K562 (cell line): ENCODE data around the gene GCHFR. TPM values are rescaled to one million over a fixed set of nuclear protein-coding genes. Genes with fewer than 3 reads are reported as not detected.
A peak's percentile ranks its signal among the peaks of the same experiment; 100 is the strongest.

ENCODE experiments used
- ILF3 ChIP-seq: fragments of 450-650 bp; IDR thresholded peaks from 2 replicates; pipeline ENCODE4 v1.6.1; 2018; ENCODE audit warnings: antibody characterized with exemption, mild to moderate bottlenecking, moderate library complexity, borderline replicate concordance
- polyA plus RNA-seq, 8 experiments: library from polyadenylated mRNA; depleted of rRNA in 4 of 8; stranded (reverse) in 5 of 8; unstranded in 3 of 8; fragments of >200 nt; fragmentation: Nextera tagmentation in 2 of 8; fragmentation: Illumina TruSeq in 1 of 8; extraction: Ambion mirVana in 2 of 8; extraction: Trizol in 1 of 8; gene quantifications; 2 replicates each; pipeline versions ENCODE4 v1.2.1 to v1.2.3, GENCODE V29; 2011 to 2014; ENCODE audit warnings: inconsistent platforms in 1 of 8, missing spikeins in 1 of 8
- total RNA-seq, 7 experiments: library from RNA; depleted of rRNA in 6 of 7; stranded (reverse); fragments of >200 nt in 6 of 7; fragmentation: Illumina TruSeq in 2 of 7; extraction: Trizol in 2 of 7; gene quantifications; 2 replicates each; pipeline versions ENCODE4 v1.2.1 to v1.2.3, GENCODE V29; 2011 to 2021; ENCODE audit warnings: low replicate concordance in 1 of 7
- TF ChIP-seq, protein P1 (sequence below), 2 experiments: fragments of 450-650 bp in 1 of 2; sonication (generic) in 1 of 2; formaldehyde crosslinking in 1 of 2; IDR thresholded peaks; 2 replicates each; pipeline versions ENCODE4 v1.7.1 to v1.9.0; 2016 to 2022; ENCODE audit warnings: inconsistent platforms in 1 of 2, mild to moderate bottlenecking in 1 of 2, missing genetic modification reagents in 1 of 2
- TF ChIP-seq, protein P2 (sequence below): fragments of 250-450 bp; sonication (Bioruptor Pico); IDR thresholded peaks from 2 replicates; pipeline ENCODE4 v1.4.0; 2020; ENCODE audit warnings: mild to moderate bottlenecking, moderate library complexity
- TF ChIP-seq, protein P3 (sequence below): sonication (generic); IDR thresholded peaks from 2 replicates; pipeline ENCODE4 v1.6.1; 2016
- TF ChIP-seq, protein P4 (sequence below): fragments of 450-650 bp; IDR thresholded peaks from 2 replicates; pipeline ENCODE4 v1.6.1; 2016; ENCODE audit warnings: borderline replicate concordance

Gene GCHFR
- total and polyA plus RNA-seq, 9 of the 15 experiments (the other 6 are each of a cell fraction or from before 2014, with no cell fraction given), result 8.7 to 83.5 (median 20.8) TPM

DNA sequence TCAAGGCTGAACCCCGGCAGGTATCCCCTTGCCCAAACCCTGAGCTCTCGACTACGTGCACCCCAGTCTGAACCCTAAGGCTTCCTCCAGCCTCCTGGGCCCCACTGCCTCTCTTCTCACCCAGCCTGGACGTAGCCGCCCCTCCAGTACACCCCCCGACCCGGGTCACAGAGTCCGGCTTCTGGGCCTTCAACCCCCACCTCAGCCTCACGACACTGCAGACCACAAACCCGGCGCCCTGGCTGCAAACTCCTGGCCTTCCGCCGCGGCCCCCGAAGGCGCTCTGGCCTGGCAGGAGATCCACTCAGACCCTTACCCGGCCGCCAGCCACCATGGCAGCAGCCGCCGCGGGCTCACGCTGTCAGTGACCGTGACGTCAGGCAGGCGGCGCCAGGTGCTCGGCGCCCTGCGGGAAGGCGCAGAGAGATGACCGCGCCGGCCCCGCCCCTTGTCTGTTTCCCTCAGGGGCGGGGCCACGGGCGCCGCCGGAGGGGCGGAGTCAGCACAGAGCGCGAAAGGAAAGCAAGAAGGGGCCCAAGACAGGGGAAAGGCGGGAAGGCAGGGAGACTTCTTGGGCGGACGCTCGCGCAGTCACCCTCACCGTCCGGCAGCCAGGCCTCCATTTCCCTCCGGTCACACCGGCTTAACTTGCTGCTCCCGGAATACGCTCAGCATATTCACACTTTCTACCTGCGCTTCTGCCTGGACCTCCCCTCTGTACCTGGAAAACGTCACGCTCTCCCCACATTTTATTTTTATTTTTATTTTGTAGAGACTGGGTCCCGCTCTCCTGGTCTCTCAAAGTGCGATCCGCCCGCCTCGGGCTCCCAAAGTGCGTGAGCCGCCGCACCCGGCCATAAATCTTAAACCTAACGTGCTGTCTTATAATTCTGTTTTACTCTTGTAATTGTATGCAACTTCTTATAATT, 8.7 kb upstream of the GCHFR start, which contains the start of gene RMDN3 (continued):
- TF ChIP-seq, protein P1, sequence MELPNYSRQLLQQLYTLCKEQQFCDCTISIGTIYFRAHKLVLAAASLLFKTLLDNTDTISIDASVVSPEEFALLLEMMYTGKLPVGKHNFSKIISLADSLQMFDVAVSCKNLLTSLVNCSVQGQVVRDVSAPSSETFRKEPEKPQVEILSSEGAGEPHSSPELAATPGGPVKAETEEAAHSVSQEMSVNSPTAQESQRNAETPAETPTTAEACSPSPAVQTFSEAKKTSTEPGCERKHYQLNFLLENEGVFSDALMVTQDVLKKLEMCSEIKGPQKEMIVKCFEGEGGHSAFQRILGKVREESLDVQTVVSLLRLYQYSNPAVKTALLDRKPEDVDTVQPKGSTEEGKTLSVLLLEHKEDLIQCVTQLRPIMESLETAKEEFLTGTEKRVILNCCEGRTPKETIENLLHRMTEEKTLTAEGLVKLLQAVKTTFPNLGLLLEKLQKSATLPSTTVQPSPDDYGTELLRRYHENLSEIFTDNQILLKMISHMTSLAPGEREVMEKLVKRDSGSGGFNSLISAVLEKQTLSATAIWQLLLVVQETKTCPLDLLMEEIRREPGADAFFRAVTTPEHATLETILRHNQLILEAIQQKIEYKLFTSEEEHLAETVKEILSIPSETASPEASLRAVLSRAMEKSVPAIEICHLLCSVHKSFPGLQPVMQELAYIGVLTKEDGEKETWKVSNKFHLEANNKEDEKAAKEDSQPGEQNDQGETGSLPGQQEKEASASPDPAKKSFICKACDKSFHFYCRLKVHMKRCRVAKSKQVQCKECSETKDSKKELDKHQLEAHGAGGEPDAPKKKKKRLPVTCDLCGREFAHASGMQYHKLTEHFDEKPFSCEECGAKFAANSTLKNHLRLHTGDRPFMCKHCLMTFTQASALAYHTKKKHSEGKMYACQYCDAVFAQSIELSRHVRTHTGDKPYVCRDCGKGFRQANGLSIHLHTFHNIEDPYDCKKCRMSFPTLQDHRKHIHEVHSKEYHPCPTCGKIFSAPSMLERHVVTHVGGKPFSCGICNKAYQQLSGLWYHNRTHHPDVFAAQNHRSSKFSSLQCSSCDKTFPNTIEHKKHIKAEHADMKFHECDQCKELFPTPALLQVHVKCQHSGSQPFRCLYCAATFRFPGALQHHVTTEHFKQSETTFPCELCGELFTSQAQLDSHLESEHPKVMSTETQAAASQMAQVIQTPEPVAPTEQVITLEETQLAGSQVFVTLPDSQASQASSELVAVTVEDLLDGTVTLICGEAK (IDR thresholded peaks at IDR 0.05), result 0 out of 2 replicates have a peak, but pooled peaks have one; percentile 24
- TF ChIP-seq, protein P1 (CRISPR knock-in tag; IDR thresholded peaks at IDR 0.05), result no peak
- TF ChIP-seq, protein P2, sequence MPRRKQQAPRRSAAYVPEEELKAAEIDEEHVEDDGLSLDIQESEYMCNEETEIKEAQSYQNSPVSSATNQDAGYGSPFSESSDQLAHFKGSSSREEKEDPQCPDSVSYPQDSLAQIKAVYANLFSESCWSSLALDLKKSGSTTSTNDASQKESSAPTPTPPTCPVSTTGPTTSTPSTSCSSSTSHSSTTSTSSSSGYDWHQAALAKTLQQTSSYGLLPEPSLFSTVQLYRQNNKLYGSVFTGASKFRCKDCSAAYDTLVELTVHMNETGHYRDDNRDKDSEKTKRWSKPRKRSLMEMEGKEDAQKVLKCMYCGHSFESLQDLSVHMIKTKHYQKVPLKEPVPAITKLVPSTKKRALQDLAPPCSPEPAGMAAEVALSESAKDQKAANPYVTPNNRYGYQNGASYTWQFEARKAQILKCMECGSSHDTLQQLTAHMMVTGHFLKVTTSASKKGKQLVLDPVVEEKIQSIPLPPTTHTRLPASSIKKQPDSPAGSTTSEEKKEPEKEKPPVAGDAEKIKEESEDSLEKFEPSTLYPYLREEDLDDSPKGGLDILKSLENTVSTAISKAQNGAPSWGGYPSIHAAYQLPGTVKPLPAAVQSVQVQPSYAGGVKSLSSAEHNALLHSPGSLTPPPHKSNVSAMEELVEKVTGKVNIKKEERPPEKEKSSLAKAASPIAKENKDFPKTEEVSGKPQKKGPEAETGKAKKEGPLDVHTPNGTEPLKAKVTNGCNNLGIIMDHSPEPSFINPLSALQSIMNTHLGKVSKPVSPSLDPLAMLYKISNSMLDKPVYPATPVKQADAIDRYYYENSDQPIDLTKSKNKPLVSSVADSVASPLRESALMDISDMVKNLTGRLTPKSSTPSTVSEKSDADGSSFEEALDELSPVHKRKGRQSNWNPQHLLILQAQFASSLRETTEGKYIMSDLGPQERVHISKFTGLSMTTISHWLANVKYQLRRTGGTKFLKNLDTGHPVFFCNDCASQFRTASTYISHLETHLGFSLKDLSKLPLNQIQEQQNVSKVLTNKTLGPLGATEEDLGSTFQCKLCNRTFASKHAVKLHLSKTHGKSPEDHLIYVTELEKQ (CRISPR knock-in tag), result no peak
- TF ChIP-seq, protein P3, sequence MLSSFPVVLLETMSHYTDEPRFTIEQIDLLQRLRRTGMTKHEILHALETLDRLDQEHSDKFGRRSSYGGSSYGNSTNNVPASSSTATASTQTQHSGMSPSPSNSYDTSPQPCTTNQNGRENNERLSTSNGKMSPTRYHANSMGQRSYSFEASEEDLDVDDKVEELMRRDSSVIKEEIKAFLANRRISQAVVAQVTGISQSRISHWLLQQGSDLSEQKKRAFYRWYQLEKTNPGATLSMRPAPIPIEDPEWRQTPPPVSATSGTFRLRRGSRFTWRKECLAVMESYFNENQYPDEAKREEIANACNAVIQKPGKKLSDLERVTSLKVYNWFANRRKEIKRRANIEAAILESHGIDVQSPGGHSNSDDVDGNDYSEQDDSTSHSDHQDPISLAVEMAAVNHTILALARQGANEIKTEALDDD, result no peak
- TF ChIP-seq ILF3, result no peak
- TF ChIP-seq, protein P4, sequence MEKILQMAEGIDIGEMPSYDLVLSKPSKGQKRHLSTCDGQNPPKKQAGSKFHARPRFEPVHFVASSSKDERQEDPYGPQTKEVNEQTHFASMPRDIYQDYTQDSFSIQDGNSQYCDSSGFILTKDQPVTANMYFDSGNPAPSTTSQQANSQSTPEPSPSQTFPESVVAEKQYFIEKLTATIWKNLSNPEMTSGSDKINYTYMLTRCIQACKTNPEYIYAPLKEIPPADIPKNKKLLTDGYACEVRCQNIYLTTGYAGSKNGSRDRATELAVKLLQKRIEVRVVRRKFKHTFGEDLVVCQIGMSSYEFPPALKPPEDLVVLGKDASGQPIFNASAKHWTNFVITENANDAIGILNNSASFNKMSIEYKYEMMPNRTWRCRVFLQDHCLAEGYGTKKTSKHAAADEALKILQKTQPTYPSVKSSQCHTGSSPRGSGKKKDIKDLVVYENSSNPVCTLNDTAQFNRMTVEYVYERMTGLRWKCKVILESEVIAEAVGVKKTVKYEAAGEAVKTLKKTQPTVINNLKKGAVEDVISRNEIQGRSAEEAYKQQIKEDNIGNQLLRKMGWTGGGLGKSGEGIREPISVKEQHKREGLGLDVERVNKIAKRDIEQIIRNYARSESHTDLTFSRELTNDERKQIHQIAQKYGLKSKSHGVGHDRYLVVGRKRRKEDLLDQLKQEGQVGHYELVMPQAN, result peak; percentile 91
